H1 (cell line): ENCODE measurements around the gene BCKDHB. TPM values are rescaled to one million over a fixed set of nuclear protein-coding genes. Genes with fewer than 3 reads are reported as not detected.

ENCODE experiments used
- ATF2 ChIP-seq: IDR thresholded peaks from 2 replicates; pipeline ENCODE4 v1.6.1; 2012; ENCODE audit warnings: low read length, inconsistent platforms
- BRCA1 ChIP-seq: IDR thresholded peaks from 2 replicates; pipeline ENCODE4 v1.6.1; 2012; ENCODE audit warnings: low read depth, low read length, improper control_type of control experiment
- CTCF ChIP-seq, 3 experiments: IDR thresholded peaks; 1 replicate in 2 of 3; 2 replicates in 1 of 3; pipeline versions ENCODE4 v1.5.1 to v1.6.1; 2011; ENCODE audit warnings: low read length in 3 of 3, mild to moderate bottlenecking in 3 of 3, inconsistent platforms in 2 of 3, low read depth in 1 of 3, moderate library complexity in 1 of 3; ENCODE audit not compliant: insufficient read depth in 1 of 3; ENCODE audit errors: control extremely low read depth in 1 of 3
- EP300 ChIP-seq, 2 experiments: IDR thresholded peaks; 1 replicate in 1 of 2; 2 replicates in 1 of 2; pipeline ENCODE4 v1.6.1; 2011 to 2012; ENCODE audit warnings: low read depth in 2 of 2, low read length in 2 of 2, mild to moderate bottlenecking in 2 of 2, borderline replicate concordance in 1 of 2, inconsistent platforms in 1 of 2, moderate library complexity in 1 of 2
- GTF2F1 ChIP-seq: IDR thresholded peaks from 2 replicates; pipeline ENCODE4 v1.6.1; 2012; ENCODE audit warnings: low read depth, low read length, improper control_type of control experiment, borderline replicate concordance
- HDAC2 ChIP-seq, 2 experiments: fragments of 300-600 bp in 1 of 2; sonication (generic) in 1 of 2; IDR thresholded peaks; 2 replicates each; pipeline ENCODE4 v1.6.1; 2011 to 2012; ENCODE audit warnings: low read depth in 2 of 2, low read length in 2 of 2, mild to moderate bottlenecking in 2 of 2, moderate library complexity in 2 of 2, borderline replicate concordance in 1 of 2, inconsistent platforms in 1 of 2
- KDM4A ChIP-seq: IDR thresholded peaks from one replicate; pipeline ENCODE4 v1.7.1; 2012; ENCODE audit warnings: low read depth, mild to moderate bottlenecking, moderate library complexity, low read length, inconsistent platforms; ENCODE audit not compliant: severe bottlenecking
- NANOG ChIP-seq: IDR thresholded peaks from 2 replicates; pipeline ENCODE4 v1.6.1; 2011; ENCODE audit warnings: low read length, low read depth, mild to moderate bottlenecking, inconsistent platforms; ENCODE audit not compliant: insufficient read depth, poor library complexity, severe bottlenecking
- NRF1 ChIP-seq: IDR thresholded peaks from 2 replicates; pipeline ENCODE4 v1.6.1; 2011; ENCODE audit warnings: mild to moderate bottlenecking, low read depth, low read length, improper control_type of control experiment
- RNF2 ChIP-seq: fragments of 200-900, 300-1000 bp; sonication (generic); IDR thresholded peaks from 2 replicates; pipeline ENCODE4 v1.7.1; 2016; ENCODE audit warnings: borderline replicate concordance, low read depth, mild to moderate bottlenecking, antibody characterized with exemption, low read length; ENCODE audit not compliant: poor library complexity, severe bottlenecking; ENCODE audit errors: missing control alignments
- SIN3A ChIP-seq, 2 experiments: IDR thresholded peaks in 1 of 2; conservative IDR thresholded peaks in 1 of 2; 2 replicates each; pipeline ENCODE4 v1.6.1; 2011 to 2012; ENCODE audit warnings: low read length in 2 of 2, improper control_type of control experiment in 1 of 2, low read depth in 1 of 2, mild to moderate bottlenecking in 1 of 2
- SIRT6 ChIP-seq: IDR thresholded peaks from one replicate; pipeline ENCODE4 v1.7.1; 2012; ENCODE audit warnings: low read length, inconsistent platforms
- SIX5 ChIP-seq: IDR thresholded peaks from 2 replicates; pipeline ENCODE4 v1.6.1; 2011; ENCODE audit warnings: mild to moderate bottlenecking, low read depth, low read length
- SUZ12 ChIP-seq: fragments of 200-600 bp; sonication (generic); IDR thresholded peaks from 2 replicates; pipeline ENCODE4 v1.6.1; 2012; ENCODE audit warnings: mild to moderate bottlenecking, inconsistent platforms, low read length, moderate library complexity, mixed read lengths
- TAF1 ChIP-seq: IDR thresholded peaks from 2 replicates; pipeline ENCODE4 v1.6.1; 2011; ENCODE audit warnings: mild to moderate bottlenecking, low read depth, low read length
- TBP ChIP-seq: IDR thresholded peaks from 2 replicates; pipeline ENCODE4 v1.6.1; 2011; ENCODE audit warnings: low read depth, low read length, improper control_type of control experiment
- polyA plus RNA-seq, 7 experiments: library from polyadenylated mRNA; depleted of rRNA in 3 of 7; stranded (reverse) in 5 of 7; unstranded in 2 of 7; fragments of >200 nt in 5 of 7; fragments of 200-250 nt in 2 of 7; gene quantifications; 1 replicate in 5 of 7; 2 replicates in 1 of 7; 4 replicates in 1 of 7; pipeline versions ENCODE4 v1.2.1 to v1.2.3, GENCODE V29; 2011 to 2013; ENCODE audit warnings: missing spikeins in 2 of 7, mixed read lengths in 2 of 7
- total RNA-seq: library from RNA; stranded (reverse); fragmentation: NEBNext Ultra II Directional; extraction: Animal tissue kit (Norgen Biotek cat#: 25700); gene quantifications from 2 replicates; pipeline ENCODE4 v1.2.1, GENCODE V29; 2021

The BCKDHB gene
- total and polyA plus RNA-seq, 2 of the 8 experiments (the other 6 are each of a cell fraction or from before 2014, with no cell fraction given) = 22.1 to 30.8 TPM

- no peak; a peak in 1 of 4 replicates for TF ChIP-seq HDAC2 (IDR thresholded peaks at IDR 0.05; ENCODE audit: borderline replicate concordance in 1 of 2, low read depth in 2 of 2, low read length in 2 of 2)
- peak; percentile 94 for TF ChIP-seq TBP
- peak; percentile 69 for TF ChIP-seq KDM4A
- TF ChIP-seq SIRT6 = no peak
- TF ChIP-seq GTF2F1 = 0 out of 2 replicates have a peak, but pooled peaks have one; percentile 39
- no peak for TF ChIP-seq CTCF (IDR thresholded peaks at IDR 0.05; ENCODE audit: control extremely low read depth in 1 of 3, insufficient read depth in 1 of 3, low read depth in 1 of 3, low read length in 3 of 3)
- TF ChIP-seq RNF2 = no peak
- TF ChIP-seq NRF1 = peak; percentile 79
- TF ChIP-seq EP300 (IDR thresholded peaks at IDR 0.05; ENCODE audit: borderline replicate concordance in 1 of 2, low read depth in 2 of 2, low read length in 2 of 2) = peak in 1 of 2 experiments; percentile 74; a peak in 2 of 3 replicates
- no peak for TF ChIP-seq BRCA1
- no peak for TF ChIP-seq ATF2
- TF ChIP-seq TAF1 = peak; percentile 99
- TF ChIP-seq SUZ12 = no peak
- TF ChIP-seq SIX5 = no peak
- TF ChIP-seq SIN3A (conservative IDR thresholded peaks at IDR 0.05 in 1 of 2, IDR thresholded peaks at IDR 0.05 in 1 of 2; ENCODE audit: low read depth in 1 of 2, low read length in 2 of 2) = peak; percentile 57 to 80; a peak in 2 of 4 replicates
- no peak for TF ChIP-seq NANOG
Observed at GRCh38 chr6:80106418-80107235, at the start of gene BCKDHB (continued).
